HG03460 (cell line): ENCODE results near the gene MZT2B.
"Not testable (repeated sequence)": the region's sequence is repeated elsewhere in the genome, so short reads cannot be mapped to it uniquely, and the experiment has no call there.

Experiments used
- ATAC-seq: cut with Tn5 transposase; IDR thresholded peaks from one replicate; pipeline ENCODE4 v1.9.1; 2021; ENCODE audit not compliant: unreplicated experiment

MZT2B gene

GRCh38 chr2:130169896-130170295 is 12.2 kb upstream of the MZT2B start:
- no peak for ATAC-seq

GRCh38 chr2:130174866-130175265 is 7.2 kb upstream of the MZT2B start:
- not testable (repeated sequence) for ATAC-seq

GRCh38 chr2:130180404-130181324 is 1.4 kb upstream of the MZT2B start:
- ATAC-seq = not testable (repeated sequence)

- peak; percentile 55 for ATAC-seq
Observed at GRCh38 chr2:130181325-130181879, 660 bp upstream of the MZT2B start, which contains the start of gene SMPD4. TSS of gene SMPD4 (minus strand) at chr2:130181602. CDS start at chr2:130176592, 5,010 bp downstream.

GRCh38 chr2:130182826-130183511 is 907 bp downstream of the MZT2B start:
- ATAC-seq = not testable (repeated sequence)

GRCh38 chr2:130183512-130184373 is 1.7 kb downstream of the MZT2B start:
- ATAC-seq = no peak

- ATAC-seq = no peak
Observed at GRCh38 chr2:130185436-130185835, 3.4 kb downstream of the MZT2B start.

GRCh38 chr2:130185896-130186295 is 3.8 kb downstream of the MZT2B start:
- no peak for ATAC-seq

- ATAC-seq = no peak
Observed at GRCh38 chr2:130186391-130186790, 4.3 kb downstream of the MZT2B start.

GRCh38 chr2:130187268-130187667 is 5.2 kb downstream of the MZT2B start:
- ATAC-seq = no peak

GRCh38 chr2:130187859-130188792 is 6.1 kb downstream of the MZT2B start:
- not testable (repeated sequence) for ATAC-seq

- not testable (repeated sequence) for ATAC-seq
Observed at GRCh38 chr2:130188958-130189357, 6.9 kb downstream of the MZT2B start.

- no peak for ATAC-seq
Observed at GRCh38 chr2:130190237-130190636, 8.2 kb downstream of the MZT2B start.

- ATAC-seq = not testable (repeated sequence)
Observed at GRCh38 chr2:130191319-130191718, 9.3 kb downstream of the MZT2B start.

- ATAC-seq = not testable (repeated sequence)
Observed at GRCh38 chr2:130192451-130192850, 10.4 kb downstream of the MZT2B start.

GRCh38 chr2:130193824-130194223 is 11.8 kb downstream of the MZT2B start:
- not testable (repeated sequence) for ATAC-seq

GRCh38 chr2:130195089-130195635 is 13.1 kb downstream of the MZT2B start:
- not testable (repeated sequence) for ATAC-seq

GRCh38 chr2:130196052-130196451 is 14.0 kb downstream of the MZT2B start:
- not testable (repeated sequence) for ATAC-seq

GRCh38 chr2:130198343-130198742 is 16.3 kb downstream of the MZT2B start, which contains the start of gene TUBA3E:
TSS of gene TUBA3E (minus strand) at chr2:130198439. CDS start at chr2:130198360, 79 bp downstream.
- ATAC-seq = no peak
